Bronchial epithelial cell (primary cell): ENCODE results near the gene ADRM1. TPM values are rescaled to one million over a fixed set of nuclear protein-coding genes. Genes with fewer than 3 reads are reported as not detected.

Experiments
- DNase-seq: peaks from one replicate; pipeline ENCODE4 v3.0.0-alpha.2; 2010; ENCODE audit warnings: low read depth
- FAIRE-seq: peaks from 2 replicates; lab custom pipeline; 2011; peaks lifted over from hg19 to GRCh38; lab: Jason Lieb, UNC
- H3K27me3 ChIP-seq: 2 replicates; pipeline ENCODE4 v1.5.1; 2011; ENCODE audit warnings: low read length; ENCODE audit not compliant: control insufficient read depth, insufficient read depth
- H3K36me3 ChIP-seq: 2 replicates; pipeline ENCODE4 v1.5.1; 2011; ENCODE audit warnings: low read length; ENCODE audit not compliant: control insufficient read depth, insufficient read depth
- H3K4me3 ChIP-seq: 2 replicates; pipeline ENCODE4 v1.5.1; 2011; ENCODE audit warnings: mild to moderate bottlenecking, low read depth, low read length, control low read depth
- total RNA-seq: library from RNA; depleted of rRNA; stranded (reverse); fragments of >200 nt; gene quantifications from 2 replicates; pipeline ENCODE4 v1.2.1, GENCODE V29; 2014
- TF ChIP-seq, protein P1 (sequence below): IDR thresholded peaks from 2 replicates; pipeline ENCODE4 v1.5.1; 2011; ENCODE audit warnings: mild to moderate bottlenecking, moderate library complexity, low read length, control low read depth, inconsistent platforms; ENCODE audit not compliant: insufficient read depth, severe bottlenecking

Gene ADRM1
- total RNA-seq, 1 donor from 2014 or later: 145 TPM

DNA sequence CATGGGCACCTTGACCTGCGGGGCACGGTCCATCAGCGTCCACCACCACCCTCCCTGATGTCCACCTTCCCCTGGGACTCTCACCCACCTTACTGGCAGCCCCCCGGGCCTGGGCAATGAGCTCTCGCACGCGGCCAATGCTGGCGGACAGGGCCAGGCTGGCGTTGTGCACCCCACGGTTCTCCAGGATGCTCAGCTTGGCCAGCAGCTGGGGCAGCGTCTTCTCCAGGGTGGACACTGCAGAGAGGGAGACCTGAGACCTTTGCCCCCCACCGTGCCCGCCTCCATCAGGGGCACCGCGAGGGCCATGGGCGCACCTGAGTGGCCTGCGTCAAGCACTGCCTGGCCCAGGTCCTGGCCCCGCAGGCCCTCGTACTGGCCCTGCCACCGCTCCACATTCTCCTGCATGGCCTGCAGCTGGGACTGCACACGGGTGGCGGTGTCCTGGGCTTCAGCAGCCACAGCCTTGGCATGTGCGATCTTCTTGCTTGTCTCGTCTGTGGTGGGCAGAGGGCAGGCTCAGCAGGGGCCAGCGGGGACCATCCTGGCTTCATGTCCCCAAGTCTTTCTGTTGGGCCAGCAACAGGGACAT lies 12.0 kb downstream of the ADRM1 start:
- TF ChIP-seq, protein P1, sequence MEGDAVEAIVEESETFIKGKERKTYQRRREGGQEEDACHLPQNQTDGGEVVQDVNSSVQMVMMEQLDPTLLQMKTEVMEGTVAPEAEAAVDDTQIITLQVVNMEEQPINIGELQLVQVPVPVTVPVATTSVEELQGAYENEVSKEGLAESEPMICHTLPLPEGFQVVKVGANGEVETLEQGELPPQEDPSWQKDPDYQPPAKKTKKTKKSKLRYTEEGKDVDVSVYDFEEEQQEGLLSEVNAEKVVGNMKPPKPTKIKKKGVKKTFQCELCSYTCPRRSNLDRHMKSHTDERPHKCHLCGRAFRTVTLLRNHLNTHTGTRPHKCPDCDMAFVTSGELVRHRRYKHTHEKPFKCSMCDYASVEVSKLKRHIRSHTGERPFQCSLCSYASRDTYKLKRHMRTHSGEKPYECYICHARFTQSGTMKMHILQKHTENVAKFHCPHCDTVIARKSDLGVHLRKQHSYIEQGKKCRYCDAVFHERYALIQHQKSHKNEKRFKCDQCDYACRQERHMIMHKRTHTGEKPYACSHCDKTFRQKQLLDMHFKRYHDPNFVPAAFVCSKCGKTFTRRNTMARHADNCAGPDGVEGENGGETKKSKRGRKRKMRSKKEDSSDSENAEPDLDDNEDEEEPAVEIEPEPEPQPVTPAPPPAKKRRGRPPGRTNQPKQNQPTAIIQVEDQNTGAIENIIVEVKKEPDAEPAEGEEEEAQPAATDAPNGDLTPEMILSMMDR: no peak
- no peak overlapping the region for H3K4me3 ChIP-seq
- no peaks in the 10 kb centered on the region for H3K27me3 ChIP-seq
- DNase-seq: no peak
- FAIRE-seq: no peak
- H3K36me3 ChIP-seq: peaks cover 72% of the 10 kb centered on the region

DNA sequence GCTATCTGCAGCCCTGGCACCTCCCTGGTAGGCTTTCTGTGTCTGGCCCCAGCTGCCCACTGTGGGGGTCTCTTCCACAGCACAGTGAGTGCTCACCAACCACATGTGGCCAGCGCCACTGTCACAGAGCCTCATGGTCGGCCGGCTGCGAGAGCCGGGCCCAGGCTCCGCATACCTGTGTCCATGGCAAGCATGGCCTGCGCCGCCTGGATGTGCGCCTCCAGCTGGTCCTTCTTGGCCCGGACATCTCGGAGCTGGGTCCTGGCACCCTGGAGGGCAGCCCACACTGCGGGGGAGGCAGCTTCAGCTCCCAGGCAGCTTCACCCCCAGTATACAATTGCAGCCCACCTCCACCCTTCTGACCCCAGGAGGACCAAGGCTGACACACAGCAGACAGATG lies 13.0 kb downstream of the ADRM1 start:
- no peak for DNase-seq
- TF ChIP-seq, protein P1: no peak
- H3K36me3 ChIP-seq: peaks cover 67% of the 10 kb centered on the region
- H3K27me3 ChIP-seq: no peaks in the 10 kb centered on the region
- H3K4me3 ChIP-seq: no peak overlapping the region
- FAIRE-seq: no peak

DNA sequence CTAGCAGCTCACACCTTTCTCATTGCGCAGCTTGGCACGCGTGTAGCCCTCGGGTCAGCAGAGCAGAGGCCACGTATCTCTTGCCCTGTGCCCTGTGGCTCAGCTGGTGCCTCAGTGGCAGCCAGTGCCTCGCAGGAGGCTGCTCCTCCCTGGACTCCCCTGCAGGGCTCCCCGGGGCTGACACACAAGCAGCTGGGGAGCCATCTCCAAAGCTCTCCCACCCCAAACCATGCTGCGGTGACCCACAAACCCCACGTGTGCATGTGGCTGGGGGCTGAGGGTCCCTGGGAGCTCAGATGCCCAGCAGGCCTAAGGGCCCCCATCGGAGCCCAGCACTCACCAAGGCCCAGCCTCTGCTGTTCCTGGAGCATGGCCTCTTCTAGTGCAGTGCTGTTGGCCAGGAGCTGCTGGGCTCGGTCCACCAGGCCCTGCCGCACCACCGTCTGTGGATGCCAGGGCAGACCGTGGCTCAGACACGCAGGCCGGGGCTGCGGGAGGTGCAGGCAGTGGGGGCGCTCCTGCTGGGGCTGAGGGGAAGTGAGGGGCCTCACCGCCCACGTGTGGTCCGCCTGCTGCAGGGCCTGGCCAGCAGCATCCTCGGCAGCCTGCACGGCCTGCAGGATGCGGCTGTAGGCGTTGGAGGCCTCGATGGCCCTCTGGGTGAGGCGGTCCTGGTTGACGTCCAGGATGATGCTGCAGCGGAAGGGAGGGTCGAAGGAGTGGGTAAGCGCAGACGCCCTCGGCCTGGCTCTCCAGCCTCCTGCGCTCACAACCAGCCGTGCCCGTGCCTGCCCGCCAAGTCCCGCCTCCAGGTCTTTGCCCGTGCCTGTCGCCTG lies 13.8 kb downstream of the ADRM1 start:
- FAIRE-seq: no peak
- DNase-seq: peak; percentile 50
- Histone ChIP-seq H3K4me3 (no peak overlapping the region), H3K36me3 (peaks cover 62% of the 10 kb centered on the region), H3K27me3 (no peaks in the 10 kb centered on the region)
- TF ChIP-seq, protein P1: no peak

DNA sequence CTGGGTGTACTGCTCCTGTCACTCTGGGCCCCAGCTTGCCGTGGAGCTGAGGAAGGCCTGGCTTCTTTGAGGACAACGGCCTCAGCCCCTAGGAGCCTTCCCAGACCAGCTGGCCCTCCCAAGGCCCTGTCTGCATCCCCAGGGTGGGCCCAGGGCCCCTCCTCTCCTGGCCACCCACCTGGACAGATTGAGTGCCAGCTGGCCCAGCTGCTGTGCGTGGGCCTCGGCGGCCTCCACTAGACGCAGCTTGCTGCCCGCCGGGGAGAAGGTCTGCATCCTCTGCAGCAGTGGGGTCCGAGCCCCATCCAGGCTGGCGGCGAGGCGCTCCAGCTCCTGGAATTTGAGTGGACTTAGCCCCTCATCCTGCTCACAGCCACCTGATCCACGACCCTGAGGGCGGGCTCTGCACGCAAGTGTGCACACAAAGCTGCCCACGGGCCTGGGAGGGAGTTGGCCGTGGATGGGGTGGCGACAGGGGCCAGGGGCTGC lies 14.4 kb downstream of the ADRM1 start:
- DNase-seq: no peak
- FAIRE-seq: no peak
- TF ChIP-seq, protein P1: no peak
- no peaks in the 10 kb centered on the region for H3K27me3 ChIP-seq
- H3K4me3 ChIP-seq: no peak overlapping the region
- peaks cover 62% of the 10 kb centered on the region for H3K36me3 ChIP-seq

DNA sequence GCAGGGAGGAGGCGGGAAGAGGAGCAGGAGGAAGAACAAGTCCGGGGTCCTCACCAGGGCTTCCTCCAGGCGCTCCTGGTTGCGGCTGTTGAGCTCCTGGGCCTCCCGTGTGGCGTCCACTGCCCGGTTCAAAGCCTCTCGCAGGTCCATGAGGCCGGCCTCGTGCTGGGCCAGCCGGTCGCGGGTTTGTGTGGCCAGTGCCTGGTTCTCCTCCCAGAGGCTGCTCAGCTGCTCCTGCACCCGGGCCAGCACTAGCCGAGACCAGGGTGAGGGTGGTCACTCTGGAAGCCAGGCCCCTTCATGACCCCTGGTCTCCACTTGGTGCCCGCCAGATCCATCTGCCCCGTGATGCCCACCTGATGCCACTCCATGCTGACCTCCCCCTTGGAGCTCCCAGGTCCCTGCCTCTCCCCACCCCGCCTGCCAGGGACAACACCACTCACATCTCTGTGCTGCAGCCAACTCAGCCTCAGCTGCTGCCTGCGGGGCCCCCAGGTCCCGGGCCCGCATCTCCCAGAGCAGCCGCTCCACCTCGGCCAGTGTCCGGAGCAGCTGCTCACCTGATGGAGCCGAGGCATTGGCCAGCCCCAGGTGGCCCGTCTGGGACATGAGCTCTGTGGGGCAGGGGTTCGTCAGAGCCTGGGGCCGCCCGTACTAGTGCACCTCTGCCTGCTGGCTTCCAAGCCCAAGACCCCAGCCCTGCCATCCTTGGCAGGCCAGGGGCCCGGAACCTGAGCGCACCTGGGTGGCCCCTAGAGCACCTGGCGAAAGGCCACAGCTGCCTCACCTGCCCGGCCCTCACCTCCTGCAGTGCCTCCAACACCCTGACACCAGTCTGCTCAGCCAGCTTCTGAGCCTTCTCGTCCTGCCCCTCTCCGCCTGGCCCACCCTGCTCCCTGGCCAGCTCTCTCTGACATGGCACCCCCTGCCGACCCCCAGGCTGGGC lies 15.9 kb downstream of the ADRM1 start:
- H3K27me3 ChIP-seq: no peaks in the 10 kb centered on the region
- TF ChIP-seq, protein P1: no peak
- FAIRE-seq (no peak), DNase-seq (no peak)
- no peak overlapping the region for H3K4me3 ChIP-seq
- H3K36me3 ChIP-seq: peaks cover 55% of the 10 kb centered on the region
